Ishikawa (cell line): ENCODE measurements around the gene IP6K1.

ENCODE experiments used
- CREB1 ChIP-seq: IDR thresholded peaks from 2 replicates; pipeline ENCODE4 v1.6.1; 2012; ENCODE audit warnings: low read depth
- RAD21 ChIP-seq: IDR thresholded peaks from 2 replicates; pipeline ENCODE4 v1.6.1; 2012; ENCODE audit warnings: low read depth
- TAF1 ChIP-seq: IDR thresholded peaks from 2 replicates; pipeline ENCODE4 v1.6.1; 2012; ENCODE audit warnings: low read depth, mild to moderate bottlenecking
- TEAD4 ChIP-seq: IDR thresholded peaks from 2 replicates; pipeline ENCODE4 v1.6.1; 2012
- YY1 ChIP-seq: IDR thresholded peaks from 2 replicates; pipeline ENCODE4 v1.6.1; 2012; ENCODE audit warnings: low read depth
- ZBTB7A ChIP-seq: IDR thresholded peaks from 2 replicates; pipeline ENCODE4 v1.6.1; 2012; ENCODE audit warnings: low read depth
- TF ChIP-seq, protein P1 (sequence below): IDR thresholded peaks from 2 replicates; pipeline ENCODE4 v1.6.1; 2012
- TF ChIP-seq, protein P2 (sequence below): IDR thresholded peaks from 2 replicates; pipeline ENCODE4 v1.6.1; 2012; ENCODE audit warnings: low read depth, mild to moderate bottlenecking

DNA sequence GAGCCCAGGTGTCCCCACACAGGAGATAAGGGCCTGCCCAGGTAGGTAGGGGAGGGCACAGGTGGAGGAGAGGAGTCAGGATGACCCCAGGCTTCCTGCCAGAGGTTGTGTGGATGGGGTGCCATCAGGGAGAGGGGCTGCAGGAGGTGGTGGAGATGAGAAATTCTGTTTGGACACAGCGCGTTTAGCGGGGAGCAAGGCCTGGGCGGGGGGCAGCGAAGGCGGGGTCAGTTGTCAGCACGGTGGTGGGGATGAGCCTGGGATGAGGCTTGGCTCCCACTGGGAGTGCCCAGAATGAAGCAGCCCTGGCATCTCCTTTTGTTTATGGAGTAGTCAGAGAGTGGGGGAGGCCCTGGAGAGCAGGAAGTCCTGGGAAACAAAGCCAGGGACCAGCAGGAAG lies 82.4 kb downstream of the IP6K1 start:
- no peak for TF ChIP-seq TAF1
- TF ChIP-seq ZBTB7A, result no peak
- TF ChIP-seq, protein P1, sequence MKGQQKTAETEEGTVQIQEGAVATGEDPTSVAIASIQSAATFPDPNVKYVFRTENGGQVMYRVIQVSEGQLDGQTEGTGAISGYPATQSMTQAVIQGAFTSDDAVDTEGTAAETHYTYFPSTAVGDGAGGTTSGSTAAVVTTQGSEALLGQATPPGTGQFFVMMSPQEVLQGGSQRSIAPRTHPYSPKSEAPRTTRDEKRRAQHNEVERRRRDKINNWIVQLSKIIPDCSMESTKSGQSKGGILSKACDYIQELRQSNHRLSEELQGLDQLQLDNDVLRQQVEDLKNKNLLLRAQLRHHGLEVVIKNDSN, result no peak
- no peak for TF ChIP-seq RAD21
- no peak for TF ChIP-seq CREB1
- TF ChIP-seq, protein P2, sequence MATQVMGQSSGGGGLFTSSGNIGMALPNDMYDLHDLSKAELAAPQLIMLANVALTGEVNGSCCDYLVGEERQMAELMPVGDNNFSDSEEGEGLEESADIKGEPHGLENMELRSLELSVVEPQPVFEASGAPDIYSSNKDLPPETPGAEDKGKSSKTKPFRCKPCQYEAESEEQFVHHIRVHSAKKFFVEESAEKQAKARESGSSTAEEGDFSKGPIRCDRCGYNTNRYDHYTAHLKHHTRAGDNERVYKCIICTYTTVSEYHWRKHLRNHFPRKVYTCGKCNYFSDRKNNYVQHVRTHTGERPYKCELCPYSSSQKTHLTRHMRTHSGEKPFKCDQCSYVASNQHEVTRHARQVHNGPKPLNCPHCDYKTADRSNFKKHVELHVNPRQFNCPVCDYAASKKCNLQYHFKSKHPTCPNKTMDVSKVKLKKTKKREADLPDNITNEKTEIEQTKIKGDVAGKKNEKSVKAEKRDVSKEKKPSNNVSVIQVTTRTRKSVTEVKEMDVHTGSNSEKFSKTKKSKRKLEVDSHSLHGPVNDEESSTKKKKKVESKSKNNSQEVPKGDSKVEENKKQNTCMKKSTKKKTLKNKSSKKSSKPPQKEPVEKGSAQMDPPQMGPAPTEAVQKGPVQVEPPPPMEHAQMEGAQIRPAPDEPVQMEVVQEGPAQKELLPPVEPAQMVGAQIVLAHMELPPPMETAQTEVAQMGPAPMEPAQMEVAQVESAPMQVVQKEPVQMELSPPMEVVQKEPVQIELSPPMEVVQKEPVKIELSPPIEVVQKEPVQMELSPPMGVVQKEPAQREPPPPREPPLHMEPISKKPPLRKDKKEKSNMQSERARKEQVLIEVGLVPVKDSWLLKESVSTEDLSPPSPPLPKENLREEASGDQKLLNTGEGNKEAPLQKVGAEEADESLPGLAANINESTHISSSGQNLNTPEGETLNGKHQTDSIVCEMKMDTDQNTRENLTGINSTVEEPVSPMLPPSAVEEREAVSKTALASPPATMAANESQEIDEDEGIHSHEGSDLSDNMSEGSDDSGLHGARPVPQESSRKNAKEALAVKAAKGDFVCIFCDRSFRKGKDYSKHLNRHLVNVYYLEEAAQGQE, result no peak
- TF ChIP-seq TEAD4, result no peak
- TF ChIP-seq YY1, result no peak
